A673 (cell line): ENCODE measurements around the gene LCE3D. TPM values are rescaled to one million over a fixed set of nuclear protein-coding genes. Genes with fewer than 3 reads are reported as not detected.

Source experiments
- BruUV-seq: library from RNA; stranded (reverse); fragments of 400-500 nt; replicated peaks from 2 replicates; lab custom pipeline; 2021; lab: Mats Ljungman, UMichigan
- CTCF ChIA-PET: fragments of 300-600 bp; sonication (Branson Sonifier 250); formaldehyde crosslinking; loops from one replicate; lab custom pipeline; 2022; ENCODE audit warnings: antibody characterized with exemption; lab: Charles Lee
- POLR2A ChIA-PET: fragments of 300-600 bp; sonication (Branson Sonifier 250); formaldehyde crosslinking; loops from one replicate; lab custom pipeline; 2022; ENCODE audit warnings: antibody characterized with exemption; ENCODE audit not compliant: low non-redundant PET; lab: Charles Lee
- DNase-seq: peaks from one replicate; pipeline ENCODE4 v3.0.0-alpha.2; 2015; ENCODE audit warnings: low spot score
- H3K27ac ChIP-seq: fragments of 200-600 bp; sonication (generic); 2 replicates; pipeline ENCODE4 v1.5.1; 2016; ENCODE audit warnings: mixed run types, low read depth, mild to moderate bottlenecking, mixed read lengths, antibody characterized with exemption, low read length; ENCODE audit not compliant: poor library complexity, severe bottlenecking
- H3K27me3 ChIP-seq: fragments of 200-600 bp; sonication (generic); replicated peaks from 2 replicates; pipeline ENCODE4 v1.6.1; 2017; ENCODE audit warnings: mixed run types, low read depth, mild to moderate bottlenecking, mixed read lengths, antibody characterized with exemption, low read length; ENCODE audit not compliant: insufficient read depth, poor library complexity
- H3K36me3 ChIP-seq: fragments of 200-600 bp; sonication (generic); 2 replicates; pipeline ENCODE4 v1.6.1; 2016; ENCODE audit warnings: mixed run types, mild to moderate bottlenecking, mixed read lengths, antibody characterized with exemption, low read length; ENCODE audit not compliant: insufficient read depth, poor library complexity, severe bottlenecking
- H3K4me1 ChIP-seq: fragments of 200-600 bp; sonication (generic); 2 replicates; pipeline ENCODE4 v1.6.1; 2017; ENCODE audit warnings: mixed run types, mild to moderate bottlenecking, mixed read lengths, antibody characterized with exemption, low read length; ENCODE audit not compliant: insufficient read depth, poor library complexity, severe bottlenecking
- H3K4me3 ChIP-seq: fragments of 200-600 bp; sonication (generic); 2 replicates; pipeline ENCODE4 v1.5.1; 2016; ENCODE audit warnings: low read depth, mixed run types, mild to moderate bottlenecking, mixed read lengths, low read length; ENCODE audit not compliant: poor library complexity, severe bottlenecking
- H3K9me3 ChIP-seq: fragments of 200-600 bp; sonication (generic); 2 replicates; pipeline ENCODE4 v1.6.1; 2016; ENCODE audit warnings: mixed run types, low read depth, mild to moderate bottlenecking, mixed read lengths, antibody characterized with exemption, low read length; ENCODE audit not compliant: poor library complexity, severe bottlenecking
- CTCF ChIP-seq: fragments of 300-800, 200-600 bp; sonication (generic); conservative IDR thresholded peaks from 2 replicates; pipeline ENCODE4 v1.5.1; 2017; ENCODE audit warnings: low read depth, mild to moderate bottlenecking, antibody characterized with exemption, low read length, moderate library complexity, mixed read lengths
- EZH2 ChIP-seq: fragments of 200-600 bp; sonication (generic); IDR thresholded peaks from 2 replicates; pipeline ENCODE4 v1.6.1; 2017; ENCODE audit warnings: borderline replicate concordance, low read depth, mild to moderate bottlenecking, mixed read lengths, antibody characterized with exemption, low read length; ENCODE audit not compliant: poor library complexity, severe bottlenecking
- intact Hi-C: fragments of 100-400 bp; cut with micrococcal nuclease; formaldehyde crosslinking; loops from one replicate; pipeline ENCODE4 v1.10.0; 2022; ENCODE audit not compliant: unreplicated experiment
- total RNA-seq: library from RNA; stranded (reverse); gene quantifications from 2 replicates; pipeline ENCODE4 v1.2.3, GENCODE V29; 2021

The LCE3D gene
- total RNA-seq, 1 experiment from 2014 or later, result not detected

GRCh38 chr1:152622803-152623202 is 42.5 kb upstream of the LCE3D start, which contains the start of gene LCE3A:
Gene LCE3A (minus strand): TSS chr1:152623103. CDS start chr1:152623103, 0 bp downstream.
- Histone ChIP-seq H3K27ac (no peak within 1 kb of the TSS), H3K36me3 (no peaks in the 10 kb centered on the region), H3K4me1 (no peaks in the 10 kb centered on the region), H3K4me3 (no peak within 1 kb of the TSS), H3K9me3 (peaks cover 8% of the 10 kb centered on the region), H3K27me3 (no peaks in the 10 kb centered on the region)
- no TSS peak for BruUV-seq
- no peak for DNase-seq
- CTCF ChIA-PET, result interaction anchor here (0.6 kb wide), 1 partner anchor 49 kb away, joined by 3 read pairs; no protein-coding TSS in a partner anchor
- intact Hi-C loops, result loop anchor here (10.0 kb wide), 1 partner anchor 62 kb away; the partner anchor contains the start of gene LCE2B
- TF ChIP-seq EZH2, result no peak
- no peak for TF ChIP-seq CTCF
- POLR2A ChIA-PET, result no interaction called here

GRCh38 chr1:152621993-152622392 is 41.7 kb upstream of the LCE3D start:
- ChIA-PET CTCF (no interaction called here), POLR2A (no interaction called here)
- intact Hi-C loops, result loop anchor here (10.0 kb wide), 1 partner anchor 63 kb away; the partner anchor contains the start of gene LCE2B
- Histone ChIP-seq H3K4me1 (no peaks in the 10 kb centered on the region), H3K36me3 (no peaks in the 10 kb centered on the region), H3K9me3 (peaks cover 8% of the 10 kb centered on the region), H3K27ac (no peak overlapping the region), H3K27me3 (no peaks in the 10 kb centered on the region), H3K4me3 (no peak overlapping the region)
- TF ChIP-seq EZH2, result no peak
- TF ChIP-seq CTCF, result no peak
- no TSS peak for BruUV-seq
- no peak for DNase-seq

DNA sequence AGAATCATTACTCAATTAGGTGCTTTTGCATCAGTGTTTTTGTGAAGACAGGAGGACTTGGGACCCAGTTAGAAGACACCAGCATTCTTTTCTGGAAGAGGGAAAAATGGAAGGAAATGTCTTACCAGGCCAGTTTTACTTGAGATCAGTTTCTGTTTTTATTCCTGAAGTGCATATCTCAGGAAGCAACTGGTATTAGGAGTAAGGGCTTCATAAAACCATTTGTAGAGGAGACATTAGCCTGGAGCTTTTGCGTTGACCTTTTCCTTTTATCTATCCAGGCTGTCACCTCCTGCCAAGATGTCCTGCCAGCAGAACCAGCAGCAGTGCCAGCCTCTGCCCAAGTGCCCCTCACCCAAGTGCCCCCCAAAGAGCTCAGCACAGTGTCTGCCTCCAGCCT is 33.2 kb upstream of the LCE3D start, which contains the start of gene LCE3B:
Gene LCE3B, plus strand, starts transcription at position 301 of the 400 bp plus-strand sequence. Its CDS starts 0 bp downstream, at position 301.
- no peaks in the 10 kb centered on the region for H3K27me3 ChIP-seq
- TF ChIP-seq CTCF (no peak), EZH2 (no peak)
- H3K36me3 ChIP-seq, result no peaks in the 10 kb centered on the region
- peaks cover 2% of the 10 kb centered on the region for H3K9me3 ChIP-seq
- intact Hi-C loops, result no loop called here
- CTCF ChIA-PET, result no interaction called here
- POLR2A ChIA-PET, result no interaction called here
- H3K4me3 ChIP-seq, result no peak within 1 kb of the TSS
- no TSS peak for BruUV-seq
- no peaks in the 10 kb centered on the region for H3K4me1 ChIP-seq
- DNase-seq, result no peak
- no peak within 1 kb of the TSS for H3K27ac ChIP-seq
